ENCODE results near the gene ASB8.
A peak's percentile ranks its signal among the peaks of the same experiment; 100 is the strongest.
"Not testable (repeated sequence)": the region's sequence is repeated elsewhere in the genome, so short reads cannot be mapped to it uniquely, and the experiment has no call there.

ASB8 gene

GRCh38 chr12:48182631-48183030, 25.3 kb upstream of the ASB8 start:
- no peak for DNase-seq

GRCh38 chr12:48180857-48181495, 23.7 kb upstream of the ASB8 start:
- DNase-seq, result no peak

GRCh38 chr12:48180424-48180823, 23.1 kb upstream of the ASB8 start:
- DNase-seq, result no peak

- DNase-seq, result no peak
These were observed 22.2 kb upstream of the ASB8 start for GRCh38 chr12:48179466-48179865.

- DNase-seq, result no peak
These were observed 20.7 kb upstream of the ASB8 start for GRCh38 chr12:48177982-48178381.

- DNase-seq, result no peak
These were observed 19.1 kb upstream of the ASB8 start for GRCh38 chr12:48176417-48176751.

GRCh38 chr12:48175613-48176416, 18.5 kb upstream of the ASB8 start:
- no peak for DNase-seq

- no peak for DNase-seq
These were observed 11.7 kb upstream of the ASB8 start for GRCh38 chr12:48169011-48169410.

- DNase-seq, result peak; percentile 61 to 62
These were observed 8.0 kb upstream of the ASB8 start for GRCh38 chr12:48165089-48165981.

GRCh38 chr12:48164451-48164850, 7.1 kb upstream of the ASB8 start:
- DNase-seq, result no peak

- no peak for DNase-seq
These were observed 5.9 kb upstream of the ASB8 start for GRCh38 chr12:48163150-48163747.

- no peak for DNase-seq
These were observed 3.5 kb upstream of the ASB8 start for GRCh38 chr12:48160807-48161206.

- no peak for DNase-seq
These were observed 2.7 kb upstream of the ASB8 start for GRCh38 chr12:48160046-48160445.

GRCh38 chr12:48157889-48158370, 615 bp upstream of the ASB8 start:
- DNase-seq, result no peak

- DNase-seq, result no peak
These were observed 680 bp downstream of the ASB8 start for GRCh38 chr12:48156652-48157017.

- DNase-seq, result not testable (repeated sequence)
These were observed 1.5 kb downstream of the ASB8 start for GRCh38 chr12:48155786-48156185.

- no peak for DNase-seq
These were observed 6.1 kb downstream of the ASB8 start for GRCh38 chr12:48151103-48151771.

- DNase-seq, result no peak
These were observed 11.3 kb downstream of the ASB8 start for GRCh38 chr12:48145981-48146380.

- DNase-seq, result no peak
These were observed 13.4 kb downstream of the ASB8 start for GRCh38 chr12:48143898-48144297.

- no peak for DNase-seq
These were observed 14.3 kb downstream of the ASB8 start for GRCh38 chr12:48142818-48143674.

- DNase-seq, result no peak
These were observed 22.3 kb downstream of the ASB8 start for GRCh38 chr12:48135027-48135426.

GRCh38 chr12:48132826-48133225, 24.5 kb downstream of the ASB8 start:
- no peak for DNase-seq
